ENCODE measurements around the gene GATA2.

Gene GATA2

DNA sequence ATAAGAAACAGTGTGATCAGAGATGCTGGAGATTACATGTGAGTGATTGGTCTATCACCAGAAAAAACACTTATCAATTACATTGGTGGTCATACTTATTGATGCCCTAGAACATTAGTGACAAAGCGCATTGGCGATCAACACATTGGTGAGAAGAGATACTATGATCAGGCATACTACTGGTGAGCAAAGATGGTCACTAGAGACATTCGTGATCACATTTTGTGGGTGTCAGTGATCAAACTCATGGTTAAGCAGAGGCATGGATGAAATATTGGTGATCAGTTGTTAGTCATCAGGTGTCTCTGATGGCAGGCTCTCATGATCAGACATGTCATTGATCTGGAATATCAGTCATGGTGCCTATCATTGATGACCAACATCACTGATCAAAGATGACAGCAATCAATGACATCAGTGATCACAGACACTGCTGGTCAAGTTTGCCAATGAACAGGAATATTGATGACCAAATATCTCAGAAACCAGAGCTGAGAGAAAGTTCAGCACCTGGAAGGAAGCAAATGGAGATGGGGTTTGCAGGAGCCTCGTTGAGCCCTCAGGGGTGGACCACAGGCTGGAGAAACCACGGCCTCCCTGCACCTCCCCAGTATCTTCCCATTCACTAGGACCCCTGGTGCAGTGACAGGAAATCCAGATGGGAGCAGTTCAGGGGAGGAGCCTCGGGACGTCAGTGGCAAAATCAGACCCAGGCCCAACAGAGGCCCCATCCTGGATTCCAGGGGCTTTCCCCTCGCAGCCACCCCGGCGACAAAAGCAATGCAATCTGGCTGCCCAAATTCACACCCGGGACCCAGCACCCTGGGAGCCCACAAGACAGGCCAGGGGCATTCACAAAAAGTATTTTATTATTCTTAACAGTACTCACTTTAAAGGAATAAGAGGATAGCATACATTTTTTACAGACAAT, 14.2 kb downstream of the GATA2 start:
- no peak overlapping the region for H3K27ac ChIP-seq
- DNase-seq (ENCODE audit: low read depth, low spot score) = no peak

DNA sequence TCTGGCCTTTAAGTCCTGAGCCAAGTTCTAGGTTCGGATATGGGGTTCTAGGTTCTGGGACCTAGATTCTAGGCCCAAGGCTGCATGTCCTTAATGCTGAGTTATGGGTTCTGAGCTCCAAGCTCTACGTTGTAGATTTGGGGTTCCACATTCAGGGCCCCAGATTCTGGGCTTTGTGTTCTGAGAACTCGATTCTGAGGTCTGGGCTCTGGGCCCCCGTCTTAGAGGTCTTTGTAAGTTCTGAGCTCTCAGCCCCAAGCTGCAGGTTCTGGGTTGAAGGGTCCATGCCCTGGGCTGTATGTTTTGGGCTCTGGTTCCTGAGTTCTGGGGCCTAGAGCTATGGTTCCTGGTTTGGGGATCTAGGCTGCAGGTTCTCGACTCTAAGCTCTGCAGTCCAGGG, 16.3 kb downstream of the GATA2 start:
- no peak for DNase-seq (ENCODE audit: low read depth, low spot score)
- H3K27ac ChIP-seq = no peak overlapping the region

DNA sequence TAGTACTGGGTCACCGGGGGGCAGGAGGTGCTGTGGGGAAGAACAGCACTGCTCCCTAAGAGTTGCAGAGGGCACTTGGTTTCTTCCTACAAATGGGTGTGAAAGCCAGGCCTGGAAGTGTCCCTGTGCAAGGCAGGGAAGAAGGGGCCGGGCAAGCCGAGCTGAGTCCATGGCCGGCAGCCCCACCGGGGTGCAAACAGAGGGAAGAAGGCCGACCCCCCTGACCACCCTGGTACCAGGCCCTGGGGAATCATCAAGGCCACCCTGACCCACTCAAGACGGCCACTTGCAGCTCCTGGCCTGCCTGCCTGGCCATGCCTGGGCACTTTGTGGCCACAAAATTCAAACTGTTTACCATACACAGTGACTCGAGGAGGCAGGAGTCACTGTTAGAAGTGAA, 17.6 kb downstream of the GATA2 start:
- no peak overlapping the region for H3K27ac ChIP-seq
- DNase-seq (ENCODE audit: low read depth, low spot score) = no peak

DNA sequence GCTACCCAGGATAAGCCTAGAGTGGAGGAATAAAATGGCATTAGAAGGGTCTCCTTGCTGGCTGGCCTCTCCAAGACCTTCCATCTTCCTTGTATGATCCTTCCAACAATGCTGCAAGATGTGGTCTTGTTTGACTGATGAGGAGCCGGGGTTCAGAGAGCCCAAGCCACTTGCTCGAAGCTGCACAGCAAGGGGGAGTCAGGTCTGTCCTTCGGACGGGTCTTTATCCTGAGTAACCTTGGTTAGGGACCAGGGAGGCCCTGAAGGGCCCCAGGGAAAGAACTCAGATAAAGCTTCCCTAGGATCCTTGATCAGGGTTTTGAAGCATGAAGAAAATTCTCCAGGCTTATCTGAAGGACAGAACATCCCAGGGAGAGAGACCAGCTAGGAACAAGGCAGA, 19.3 kb downstream of the GATA2 start:
- H3K27ac ChIP-seq = no peak overlapping the region
- no peak for DNase-seq (ENCODE audit: low read depth, low spot score)

DNA sequence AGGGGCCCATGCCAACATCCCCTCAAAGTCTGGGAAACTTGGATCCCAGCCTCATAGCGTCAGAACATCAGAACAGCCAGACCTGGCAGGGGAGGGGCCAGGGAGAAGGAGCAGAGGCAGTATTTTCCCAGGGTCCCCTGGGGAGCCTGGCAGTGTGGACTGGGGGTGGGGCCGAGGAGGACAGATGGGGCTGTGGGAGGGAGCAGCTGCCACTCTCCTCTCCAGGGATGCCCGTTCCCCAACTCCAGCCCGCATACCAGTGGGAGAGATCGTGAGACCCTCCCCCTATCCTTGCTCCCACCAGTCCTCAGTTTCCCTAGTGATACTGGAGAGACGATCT, 19.9 kb downstream of the GATA2 start:
- no peak for DNase-seq (ENCODE audit: low read depth, low spot score)
- no peak overlapping the region for H3K27ac ChIP-seq

DNA sequence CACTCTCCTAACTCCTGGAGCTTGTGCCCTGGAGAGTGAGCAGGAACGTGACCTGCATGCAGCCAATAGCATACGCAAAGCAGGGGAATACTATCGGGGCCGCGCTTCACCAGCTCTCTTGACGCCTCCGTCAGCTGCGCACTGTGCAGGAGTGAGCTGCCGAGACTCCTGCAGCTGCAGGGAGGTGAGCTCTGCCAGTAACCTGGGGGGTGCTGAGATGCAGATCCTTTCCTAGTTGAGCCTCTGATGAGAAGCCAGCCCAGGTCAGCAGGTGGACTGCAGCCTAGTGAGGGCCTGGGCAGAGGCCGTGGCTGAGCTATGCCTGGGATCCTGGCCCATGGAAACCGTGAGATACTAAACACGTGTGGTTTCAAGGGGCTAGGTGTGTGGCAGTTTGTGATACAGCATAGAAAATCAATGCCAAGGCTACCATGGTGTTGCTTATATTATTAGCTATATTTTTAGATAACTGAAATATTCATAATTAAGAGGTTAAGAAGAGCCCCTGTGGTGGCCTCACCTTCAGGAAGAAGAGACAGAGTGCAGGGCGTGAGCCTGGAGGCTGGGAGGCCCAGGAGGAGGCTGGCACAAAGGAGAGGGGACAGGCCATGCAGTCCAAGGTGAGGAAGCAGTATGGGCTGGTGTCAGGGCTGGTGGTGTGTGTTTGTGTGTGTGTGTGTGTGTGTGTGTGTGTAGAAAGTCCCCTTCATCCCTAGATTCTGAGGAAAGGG, 20.4 kb downstream of the GATA2 start:
- no peak for DNase-seq (ENCODE audit: low read depth, low spot score)
- no peak overlapping the region for H3K27ac ChIP-seq

DNA sequence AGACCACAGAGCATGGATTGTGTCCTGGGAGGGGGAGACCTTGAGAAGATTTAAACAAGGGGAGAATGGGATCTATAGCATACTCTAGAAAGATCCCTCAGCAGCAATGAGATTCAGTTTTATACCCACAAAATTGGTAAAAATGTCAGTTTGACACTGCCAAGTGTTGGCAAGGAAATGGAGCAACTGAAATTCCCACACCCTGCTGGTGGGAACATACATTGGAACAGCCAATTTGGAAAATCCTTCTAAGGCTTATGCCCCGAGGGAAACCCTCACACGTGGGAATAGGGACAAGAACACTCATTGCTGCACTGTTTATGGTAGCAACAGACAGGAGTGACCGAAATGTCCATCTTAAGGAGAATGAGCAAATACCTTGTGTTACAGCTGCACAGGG, 21.3 kb downstream of the GATA2 start:
- DNase-seq (ENCODE audit: low read depth, low spot score) = no peak
- no peak overlapping the region for H3K27ac ChIP-seq

DNA sequence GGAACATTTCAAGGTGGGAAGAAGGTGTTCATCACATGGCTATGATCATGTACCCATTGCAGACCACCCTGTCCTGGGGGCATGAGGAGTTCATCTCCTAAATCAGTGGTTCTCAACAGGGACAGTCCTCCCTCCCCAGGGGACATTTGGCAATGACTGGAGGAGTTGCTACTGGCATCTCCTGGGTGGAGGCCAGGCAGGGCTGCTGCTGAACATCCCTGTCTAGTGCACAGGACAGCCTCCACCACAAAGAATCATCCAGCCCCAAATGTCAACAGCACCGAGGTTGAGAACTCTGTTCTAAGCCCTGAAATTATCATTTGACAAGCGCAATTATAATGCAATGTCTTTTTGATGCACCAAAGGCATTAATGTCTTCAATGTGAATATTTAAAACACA, 21.9 kb downstream of the GATA2 start:
- no peak for DNase-seq (ENCODE audit: low read depth, low spot score)
- H3K27ac ChIP-seq = no peak overlapping the region

DNA sequence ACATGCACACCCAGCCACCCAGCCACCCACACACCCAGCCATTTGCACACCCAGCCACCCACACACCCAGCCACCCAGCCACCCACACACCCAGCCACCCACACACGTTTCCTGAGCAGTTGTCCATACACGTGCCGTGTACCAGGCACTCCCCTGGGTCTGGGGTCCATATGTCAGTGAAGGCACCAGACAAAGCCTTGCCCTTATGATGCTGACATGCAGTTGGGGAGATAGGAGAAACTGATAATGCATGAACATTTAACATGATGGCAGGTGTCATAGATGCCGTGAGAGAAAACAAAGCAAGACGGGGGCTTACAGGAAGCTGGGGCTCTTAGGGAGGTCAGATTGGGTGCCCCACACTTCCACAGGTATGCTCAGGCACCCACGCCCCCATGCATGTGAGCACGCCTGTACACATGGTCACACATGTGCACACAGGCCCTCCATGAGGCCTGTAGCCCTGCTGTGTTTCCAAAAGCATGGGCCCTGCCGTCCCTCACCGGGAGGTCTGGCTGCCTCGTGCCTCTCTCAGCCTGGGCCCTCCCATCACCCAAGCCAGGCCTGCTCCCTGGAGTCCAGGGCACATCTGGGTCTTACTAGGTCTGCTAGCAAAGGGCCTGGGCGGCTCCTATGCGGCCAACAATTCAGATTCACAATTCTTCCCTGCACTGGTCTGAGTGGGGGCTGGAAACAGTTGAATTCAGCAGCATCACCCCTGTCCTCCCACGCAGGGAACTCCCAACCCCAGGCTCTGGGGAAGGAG, 22.7 kb downstream of the GATA2 start:
- DNase-seq (ENCODE audit: low read depth, low spot score) = no peak
- no peak overlapping the region for H3K27ac ChIP-seq

DNA sequence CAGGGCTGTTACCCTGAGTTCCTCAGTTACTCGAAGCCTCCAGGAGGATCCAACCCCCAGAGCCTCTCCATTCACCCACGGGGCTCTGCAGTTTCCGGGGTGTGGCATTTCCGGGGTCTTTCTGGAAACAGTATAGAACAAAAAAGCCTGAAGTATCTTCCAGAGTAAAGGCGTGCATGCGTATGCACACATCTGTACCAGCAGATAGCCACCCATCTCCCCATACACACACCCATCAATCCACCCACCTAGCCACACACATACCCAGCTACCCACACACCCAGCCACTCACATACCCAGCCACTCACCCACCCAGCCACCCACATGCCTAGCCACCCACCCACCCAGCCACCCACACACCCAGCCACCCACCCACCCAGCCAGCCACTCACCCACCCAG, 23.4 kb downstream of the GATA2 start:
- DNase-seq (ENCODE audit: low read depth, low spot score) = no peak

DNA sequence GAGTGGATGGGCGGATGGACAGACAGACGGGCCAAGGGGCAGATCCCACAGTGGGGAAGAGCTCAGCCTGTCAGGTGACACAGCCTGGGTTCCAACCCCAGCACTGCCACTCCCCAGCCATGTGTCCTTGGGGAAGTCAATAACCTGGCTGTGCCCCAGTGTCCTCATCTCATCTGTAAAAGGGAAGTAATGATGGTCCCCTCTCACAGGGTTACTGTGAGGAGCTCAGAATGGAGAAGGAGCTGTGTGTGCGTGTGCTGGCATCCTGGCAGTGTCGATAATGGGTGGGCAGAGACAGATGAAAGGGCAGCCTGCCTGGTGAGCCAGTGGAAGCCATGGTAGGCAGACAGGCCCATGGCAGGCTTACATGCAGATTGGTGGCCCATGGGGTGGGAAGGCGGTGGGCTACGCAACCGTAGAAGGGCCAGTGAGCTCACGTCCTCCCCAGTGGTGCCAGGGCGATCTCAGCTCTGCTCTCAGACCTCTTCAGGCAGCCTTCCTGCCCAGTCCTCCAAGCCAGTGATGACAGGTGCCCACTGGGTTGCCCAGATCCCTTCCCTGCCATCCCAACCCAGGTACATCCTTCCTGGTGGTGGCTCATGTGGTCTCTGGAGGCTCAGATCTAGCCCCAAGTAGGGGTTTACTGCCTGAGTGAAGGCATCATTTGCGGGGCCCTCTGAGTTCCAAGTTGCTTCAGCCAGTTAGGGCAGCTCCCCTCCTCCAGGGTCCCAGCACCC, 24.0 kb downstream of the GATA2 start:
- no peak for DNase-seq (ENCODE audit: low read depth, low spot score)
- H3K27ac ChIP-seq = no peak overlapping the region

More for the DNA sequence above, 23.4 kb downstream of the GATA2 start:
- no peak overlapping the region for H3K27ac ChIP-seq

DNA sequence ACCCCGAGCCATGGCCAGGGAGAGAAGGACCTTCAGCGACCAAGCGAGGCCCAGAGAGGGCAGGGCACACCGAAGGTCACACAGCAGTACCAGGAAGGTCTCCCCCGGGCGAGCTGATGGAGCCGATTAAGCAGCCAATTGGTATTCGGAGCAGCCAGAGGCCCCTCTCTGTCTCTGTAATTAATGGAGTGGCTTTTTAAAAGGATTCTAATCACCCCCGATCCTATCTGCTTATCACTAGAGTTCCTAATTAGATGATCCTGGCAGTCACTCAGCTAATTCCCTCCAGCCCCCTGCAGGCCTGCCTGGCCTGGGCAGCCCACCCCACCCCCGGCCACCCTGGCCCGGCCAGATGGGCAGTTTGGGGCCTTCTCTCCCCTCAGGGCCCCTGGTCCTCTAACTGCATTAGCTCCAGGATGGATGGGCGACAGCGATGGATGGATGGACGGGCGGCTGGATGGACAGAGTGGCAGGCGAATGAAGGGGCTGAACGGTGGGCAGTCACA, 24.7 kb downstream of the GATA2 start:
- no peak overlapping the region for H3K27ac ChIP-seq
- no peak for DNase-seq (ENCODE audit: low read depth, low spot score)

DNA sequence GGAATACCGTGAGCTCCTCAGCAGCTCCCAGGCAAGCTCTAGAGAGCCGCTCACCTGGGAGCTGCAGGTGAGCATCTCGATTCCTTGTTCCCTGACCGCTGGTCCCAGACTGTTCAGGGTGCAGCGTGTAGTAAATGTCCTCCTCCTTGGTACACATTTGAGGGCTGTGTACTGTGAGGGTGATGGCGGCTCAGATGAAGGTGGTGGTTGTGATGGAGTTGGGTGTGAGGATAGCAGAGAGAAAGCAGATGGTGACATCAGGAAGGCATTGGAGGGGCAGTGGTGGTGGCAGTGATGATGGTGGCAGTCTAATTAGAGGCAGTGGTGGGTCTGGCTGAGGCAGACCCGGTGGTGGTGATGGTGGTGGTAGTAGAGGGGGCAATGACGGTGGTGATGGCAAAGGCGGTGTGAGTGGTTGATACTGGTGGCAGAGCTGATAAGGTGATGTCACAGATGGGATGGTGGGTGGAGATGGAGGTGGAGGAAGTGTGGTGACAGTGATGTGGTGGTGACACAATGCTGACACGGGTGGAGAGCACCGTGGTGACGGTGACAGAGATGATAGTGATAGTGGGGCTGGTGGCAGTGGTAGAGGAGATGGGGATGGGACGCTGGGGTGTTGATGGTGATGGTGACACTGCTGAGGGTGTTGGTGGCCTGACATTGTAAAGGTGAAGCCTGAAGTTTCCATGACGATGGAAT, 26.0 kb downstream of the GATA2 start, which contains the start of gene DNAJB8:
Gene DNAJB8 (minus strand): TSS at position 51 of the 702 bp plus-strand sequence. CDS start 3,645 bp downstream, outside the sequence.
- no peak within 1 kb of the TSS for H3K27ac ChIP-seq
- DNase-seq (ENCODE audit: low read depth, low spot score) = no peak

DNA sequence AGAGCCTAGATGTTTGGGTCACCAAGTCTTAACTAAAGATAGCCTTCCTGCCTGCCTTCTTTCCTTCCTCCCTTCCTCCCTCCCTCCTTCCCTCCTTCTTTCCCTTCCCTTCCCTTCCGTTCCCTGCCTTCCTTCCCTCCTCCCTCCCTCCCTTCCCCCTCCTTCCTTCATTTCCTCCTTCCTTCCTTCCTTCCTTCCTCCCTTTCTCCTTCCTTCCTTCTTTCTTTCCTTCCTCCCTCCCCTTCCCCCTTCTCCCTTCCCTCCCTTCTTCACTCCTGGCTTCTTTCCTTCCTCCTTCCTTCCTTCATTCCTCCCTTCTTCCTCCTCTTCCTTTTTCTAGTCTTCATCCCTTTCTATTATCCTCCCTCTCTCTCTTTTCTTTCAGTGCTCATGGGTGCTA, 28.3 kb downstream of the GATA2 start:
- DNase-seq (ENCODE audit: low read depth, low spot score) = no peak
- no peak overlapping the region for H3K27ac ChIP-seq

DNA sequence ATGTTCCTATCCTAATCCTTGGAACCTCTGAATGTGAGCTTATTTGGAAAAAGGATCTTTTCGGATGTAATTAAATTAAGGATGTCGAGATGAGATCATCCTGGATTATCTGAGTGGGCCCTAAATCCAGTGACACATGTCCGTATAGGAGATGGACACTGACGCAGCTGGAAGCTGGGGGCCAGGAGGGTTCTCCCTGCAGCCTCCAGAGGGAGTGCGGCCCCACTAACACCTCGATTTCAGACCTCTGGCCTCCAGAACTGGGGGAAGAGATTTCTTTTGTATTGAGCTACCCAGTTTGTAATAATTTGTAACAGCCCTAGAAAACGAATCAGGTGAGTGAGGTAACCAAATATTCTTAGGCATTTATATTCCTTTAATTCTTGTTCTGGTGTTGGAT, 28.8 kb downstream of the GATA2 start:
- H3K27ac ChIP-seq = no peak overlapping the region
- no peak for DNase-seq (ENCODE audit: low read depth, low spot score)

DNA sequence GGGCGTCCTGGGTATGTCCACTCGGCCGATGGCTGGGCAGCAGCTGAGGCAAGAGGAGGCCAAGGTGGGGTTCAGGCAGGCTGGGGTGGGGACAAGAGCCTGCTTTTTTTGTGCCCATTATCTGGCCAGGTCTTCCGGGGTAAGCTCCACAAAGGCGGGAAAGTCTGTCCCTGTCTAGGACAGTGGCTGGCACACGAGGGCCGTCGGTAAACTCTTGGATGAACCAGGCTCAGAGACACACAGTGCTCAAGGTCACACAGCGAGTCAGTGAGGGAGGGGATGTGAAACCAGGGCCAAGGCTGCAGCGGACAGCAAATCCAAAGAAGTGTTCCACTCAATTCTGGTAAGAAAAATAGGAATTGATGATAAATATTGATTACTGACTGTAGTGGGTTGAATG, 29.2 kb downstream of the GATA2 start:
- DNase-seq (ENCODE audit: low read depth, low spot score) = no peak

DNA sequence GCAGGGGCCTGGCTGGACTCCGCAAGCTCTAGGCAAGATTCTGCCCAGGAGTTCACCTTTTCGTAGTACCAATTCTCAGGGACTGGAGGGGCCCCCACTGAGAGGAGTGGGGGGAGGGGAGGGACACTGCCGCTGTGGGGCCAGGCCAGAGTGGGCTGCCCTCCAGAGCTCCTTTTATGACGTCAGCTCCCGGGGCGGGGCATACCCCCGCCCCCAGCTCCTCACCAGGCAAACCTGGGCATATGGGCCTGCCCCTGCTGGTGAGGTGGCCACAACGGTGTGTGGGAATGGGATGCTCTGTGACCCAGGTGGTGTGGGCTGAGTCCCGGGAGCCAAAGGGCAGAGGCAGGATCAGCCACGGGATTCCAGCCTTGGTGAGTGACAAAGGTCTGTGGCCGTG, 29.6 kb downstream of the GATA2 start:
- DNase-seq (ENCODE audit: low read depth, low spot score) = no peak

More for the DNA sequence above, 29.2 kb downstream of the GATA2 start:
- H3K27ac ChIP-seq = no peak overlapping the region

DNA sequence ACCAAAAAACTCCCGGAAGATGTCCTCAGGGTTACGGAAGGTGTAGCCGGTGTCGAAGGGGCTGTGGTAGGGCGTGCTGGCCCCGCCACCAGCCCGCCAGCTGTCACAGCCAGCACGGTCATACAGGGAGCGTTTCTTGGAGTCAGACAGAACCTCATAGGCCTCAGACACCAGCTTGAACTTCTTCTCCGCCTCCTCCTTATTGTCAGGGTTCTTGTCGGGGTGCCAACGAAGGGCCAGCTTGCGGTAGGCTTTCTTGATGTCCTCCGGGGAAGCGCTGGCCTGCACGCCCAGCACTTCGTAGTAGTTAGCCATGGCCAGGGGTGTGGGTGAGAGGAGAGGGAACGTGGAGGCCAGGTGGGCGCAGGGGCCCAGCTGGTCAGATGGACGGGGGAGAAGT, 30.1 kb downstream of the GATA2 start:
- no peak overlapping the region for H3K27ac ChIP-seq
- no peak for DNase-seq (ENCODE audit: low read depth, low spot score)

More for the DNA sequence above, 29.6 kb downstream of the GATA2 start:
- no peak overlapping the region for H3K27ac ChIP-seq

DNA sequence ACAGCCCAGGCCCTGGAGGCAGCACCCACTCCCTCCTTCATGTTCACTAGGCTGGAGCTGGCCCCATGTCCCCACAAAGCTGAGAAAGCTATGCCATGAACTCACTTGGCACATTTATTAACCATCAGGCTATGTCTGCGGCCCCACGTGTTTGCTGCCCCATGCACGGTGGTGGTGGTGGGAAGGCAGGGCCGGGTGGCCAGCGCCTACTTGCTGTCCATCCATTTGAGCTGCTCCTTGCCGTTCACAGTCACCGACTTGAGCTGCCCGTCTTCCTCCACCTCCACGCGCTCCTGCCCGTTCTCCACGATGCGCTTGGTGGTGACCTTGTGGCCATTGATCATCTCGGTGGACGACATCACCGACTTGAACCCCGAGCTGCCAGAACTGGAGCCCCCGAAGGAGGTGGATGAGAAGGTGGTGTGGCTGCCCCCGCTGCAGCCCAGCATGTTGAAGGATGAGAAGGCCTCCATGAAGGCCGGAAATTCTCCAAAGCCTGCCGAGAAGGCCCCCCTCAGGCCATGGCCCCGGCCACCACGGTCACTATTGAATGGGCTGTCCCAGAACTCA, 30.6 kb downstream of the GATA2 start:
- no peak overlapping the region for H3K27ac ChIP-seq
- no peak for DNase-seq (ENCODE audit: low read depth, low spot score)
